ENCODE results near the gene FNBP1. TPM values are rescaled to one million over a fixed set of nuclear protein-coding genes. Genes with fewer than 3 reads are reported as not detected.

FNBP1 gene
- total RNA-seq (2021; ENCODE audit: unreplicated experiment) (53.6 TPM), Bru-seq, nascent RNA (percentile 77 among the genes with signal in this experiment), BruChase-seq, experiment 1, labeled RNA remaining after a 2-hour chase (percentile 73 among the genes with signal in this experiment), BruChase-seq, experiment 2, labeled RNA remaining after a 6-hour chase (percentile 84 among the genes with signal in this experiment)
- 21.0 TPM for polyA plus RNA-seq (2012; ENCODE audit: insufficient read length)
- long read RNA-seq, partial matches to known transcripts: 15 of 68 reads
- long read RNA-seq, other reads (novel, unspliced or antisense): 53 of 68 reads

DNA sequence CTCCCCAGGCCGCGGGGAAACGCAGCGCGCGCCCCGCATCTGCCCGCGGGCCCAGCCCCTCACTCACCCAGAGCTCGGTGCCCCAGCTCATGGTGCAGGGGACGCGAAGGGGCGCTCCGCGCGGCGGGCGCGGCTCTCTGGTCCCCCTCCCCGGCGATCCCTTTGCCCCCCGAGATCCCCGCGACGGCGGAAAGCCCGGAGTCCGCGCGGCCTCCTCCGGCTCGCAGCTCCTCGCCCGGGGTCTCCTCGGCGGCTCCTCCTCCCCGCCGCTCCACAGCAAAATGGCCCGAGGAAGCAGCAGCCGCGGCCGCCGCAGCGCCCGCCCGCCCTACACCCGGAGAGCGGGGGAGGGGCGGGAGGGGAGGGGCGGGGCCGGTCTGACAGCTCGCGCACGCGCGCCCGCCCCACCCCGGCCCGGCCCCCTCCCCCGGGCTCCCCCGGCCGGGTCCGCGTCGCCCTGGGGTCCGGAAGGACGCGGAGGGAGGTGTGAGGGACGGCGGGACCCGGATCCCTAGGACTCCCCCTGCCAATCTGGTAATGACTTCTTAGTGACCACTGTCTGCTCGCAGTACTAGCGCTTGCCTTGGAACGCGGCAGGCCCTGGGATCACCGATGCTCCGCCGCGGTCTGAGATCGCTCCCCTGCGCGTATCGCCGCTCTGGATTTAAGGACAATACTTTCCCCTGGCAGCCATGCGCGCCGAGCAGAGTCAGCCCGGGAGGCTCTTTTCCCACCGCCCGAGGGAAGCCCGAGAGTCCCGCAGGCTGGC, at the start of gene FNBP1:
TSS of gene FNBP1 (minus strand) at position 305 of the 769 bp plus-strand sequence. CDS start at position 91, 214 bp downstream.
- Histone ChIP-seq H3K9me3 (ENCODE audit: control insufficient read depth, insufficient read depth, low read depth, low read length) (no peaks in the 10 kb centered on the region), H3K4me1 (ENCODE audit: control insufficient read depth, insufficient read depth, low read length) (peaks cover 25% of the 10 kb centered on the region), H3K4me3 (ENCODE audit: low read depth in 2 of 2, low read length in 2 of 2) (peak within 1 kb of the TSS; percentile 73 to 82), H3K27ac (ENCODE audit: low read length) (peak within 1 kb of the TSS; percentile 79), H3K36me3 (ENCODE audit: control insufficient read depth, insufficient read depth, low read length) (peaks cover 3% of the 10 kb centered on the region; the same call in 1 of the 2 replicates), H3K27me3 (ENCODE audit: control insufficient read depth, insufficient read depth, low read length) (no peaks in the 10 kb centered on the region)
- DNase-seq (ENCODE audit: low read depth, low spot score) (no peak), ATAC-seq (peak; percentile 87)
- intact Hi-C loops (cut with micrococcal nuclease; ENCODE audit: unreplicated experiment): no loop called here
- ChIA-PET POLR2A (no interaction called here), CTCF (no interaction called here)
- no TSS peak for BruUV-seq (replicated peaks)
- no peak; the same call in 1 of the 2 replicates for TF ChIP-seq SIN3A (IDR thresholded peaks at IDR 0.05; ENCODE audit: borderline replicate concordance, insufficient read depth, low read depth, low read length)
- TF ChIP-seq POLR2AphosphoS5 (IDR thresholded peaks at IDR 0.05; ENCODE audit: low read depth, low read length): peak; percentile 43; the same call in 1 of the 2 replicates
- in situ Hi-C loops (cut with HindIII; ENCODE audit: low pct_unique_long_range_greater_than_20kb, low sequenced_read_pairs): no loop called here

DNA sequence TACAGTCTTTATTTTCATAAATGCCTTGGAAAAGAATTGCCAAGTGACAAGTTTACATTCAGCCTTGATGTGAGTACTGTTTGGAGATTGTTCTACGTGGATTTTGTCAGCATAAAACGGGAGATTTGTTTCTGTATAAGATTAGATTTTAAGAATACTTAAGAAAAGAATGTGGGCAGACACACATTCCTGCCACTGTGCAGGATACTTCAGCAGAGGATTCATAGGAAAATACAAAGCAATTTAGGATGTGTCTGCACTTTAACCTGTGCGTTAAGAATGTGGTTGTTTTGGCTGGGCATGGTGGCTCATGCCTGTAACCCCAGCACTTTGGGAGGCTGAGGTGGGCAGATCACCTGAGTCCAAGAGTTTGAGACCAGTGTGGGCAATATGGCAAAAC, 47.9 kb upstream of the FNBP1 start:
- Histone ChIP-seq H3K9me3 (ENCODE audit: control insufficient read depth, insufficient read depth, low read depth, low read length) (no peaks in the 10 kb centered on the region), H3K36me3 (ENCODE audit: control insufficient read depth, insufficient read depth, low read length) (peaks cover 3% of the 10 kb centered on the region; the same call in 1 of the 2 replicates), H3K27me3 (ENCODE audit: control insufficient read depth, insufficient read depth, low read length) (no peaks in the 10 kb centered on the region), H3K4me3 (ENCODE audit: low read depth in 2 of 2, low read length in 2 of 2) (no peak overlapping the region), H3K27ac (ENCODE audit: low read length) (no peak overlapping the region), H3K4me1 (ENCODE audit: control insufficient read depth, insufficient read depth, low read length) (no peaks in the 10 kb centered on the region)
- BruUV-seq (replicated peaks): no TSS peak
- ChIA-PET CTCF (no interaction called here), POLR2A (no interaction called here)
- no peak for TF ChIP-seq POLR2AphosphoS5 (IDR thresholded peaks at IDR 0.05; ENCODE audit: low read depth, low read length)
- TF ChIP-seq TCF7L2 (IDR thresholded peaks at IDR 0.05; ENCODE audit: low read depth, low read length): no peak
- TF ChIP-seq, protein P1, sequence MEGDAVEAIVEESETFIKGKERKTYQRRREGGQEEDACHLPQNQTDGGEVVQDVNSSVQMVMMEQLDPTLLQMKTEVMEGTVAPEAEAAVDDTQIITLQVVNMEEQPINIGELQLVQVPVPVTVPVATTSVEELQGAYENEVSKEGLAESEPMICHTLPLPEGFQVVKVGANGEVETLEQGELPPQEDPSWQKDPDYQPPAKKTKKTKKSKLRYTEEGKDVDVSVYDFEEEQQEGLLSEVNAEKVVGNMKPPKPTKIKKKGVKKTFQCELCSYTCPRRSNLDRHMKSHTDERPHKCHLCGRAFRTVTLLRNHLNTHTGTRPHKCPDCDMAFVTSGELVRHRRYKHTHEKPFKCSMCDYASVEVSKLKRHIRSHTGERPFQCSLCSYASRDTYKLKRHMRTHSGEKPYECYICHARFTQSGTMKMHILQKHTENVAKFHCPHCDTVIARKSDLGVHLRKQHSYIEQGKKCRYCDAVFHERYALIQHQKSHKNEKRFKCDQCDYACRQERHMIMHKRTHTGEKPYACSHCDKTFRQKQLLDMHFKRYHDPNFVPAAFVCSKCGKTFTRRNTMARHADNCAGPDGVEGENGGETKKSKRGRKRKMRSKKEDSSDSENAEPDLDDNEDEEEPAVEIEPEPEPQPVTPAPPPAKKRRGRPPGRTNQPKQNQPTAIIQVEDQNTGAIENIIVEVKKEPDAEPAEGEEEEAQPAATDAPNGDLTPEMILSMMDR (IDR thresholded peaks at IDR 0.05): no peak
- TF ChIP-seq, protein P2, sequence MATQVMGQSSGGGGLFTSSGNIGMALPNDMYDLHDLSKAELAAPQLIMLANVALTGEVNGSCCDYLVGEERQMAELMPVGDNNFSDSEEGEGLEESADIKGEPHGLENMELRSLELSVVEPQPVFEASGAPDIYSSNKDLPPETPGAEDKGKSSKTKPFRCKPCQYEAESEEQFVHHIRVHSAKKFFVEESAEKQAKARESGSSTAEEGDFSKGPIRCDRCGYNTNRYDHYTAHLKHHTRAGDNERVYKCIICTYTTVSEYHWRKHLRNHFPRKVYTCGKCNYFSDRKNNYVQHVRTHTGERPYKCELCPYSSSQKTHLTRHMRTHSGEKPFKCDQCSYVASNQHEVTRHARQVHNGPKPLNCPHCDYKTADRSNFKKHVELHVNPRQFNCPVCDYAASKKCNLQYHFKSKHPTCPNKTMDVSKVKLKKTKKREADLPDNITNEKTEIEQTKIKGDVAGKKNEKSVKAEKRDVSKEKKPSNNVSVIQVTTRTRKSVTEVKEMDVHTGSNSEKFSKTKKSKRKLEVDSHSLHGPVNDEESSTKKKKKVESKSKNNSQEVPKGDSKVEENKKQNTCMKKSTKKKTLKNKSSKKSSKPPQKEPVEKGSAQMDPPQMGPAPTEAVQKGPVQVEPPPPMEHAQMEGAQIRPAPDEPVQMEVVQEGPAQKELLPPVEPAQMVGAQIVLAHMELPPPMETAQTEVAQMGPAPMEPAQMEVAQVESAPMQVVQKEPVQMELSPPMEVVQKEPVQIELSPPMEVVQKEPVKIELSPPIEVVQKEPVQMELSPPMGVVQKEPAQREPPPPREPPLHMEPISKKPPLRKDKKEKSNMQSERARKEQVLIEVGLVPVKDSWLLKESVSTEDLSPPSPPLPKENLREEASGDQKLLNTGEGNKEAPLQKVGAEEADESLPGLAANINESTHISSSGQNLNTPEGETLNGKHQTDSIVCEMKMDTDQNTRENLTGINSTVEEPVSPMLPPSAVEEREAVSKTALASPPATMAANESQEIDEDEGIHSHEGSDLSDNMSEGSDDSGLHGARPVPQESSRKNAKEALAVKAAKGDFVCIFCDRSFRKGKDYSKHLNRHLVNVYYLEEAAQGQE (IDR thresholded peaks at IDR 0.05; ENCODE audit: insufficient read depth in 1 of 2, low read depth in 2 of 2, low read length in 1 of 2): no peak
- TF ChIP-seq SIN3A (IDR thresholded peaks at IDR 0.05; ENCODE audit: borderline replicate concordance, insufficient read depth, low read depth, low read length): no peak
- ATAC-seq (no peak), DNase-seq (ENCODE audit: low read depth, low spot score) (no peak)
- in situ Hi-C loops (cut with HindIII; ENCODE audit: low pct_unique_long_range_greater_than_20kb, low sequenced_read_pairs) (no loop called here), intact Hi-C loops (cut with micrococcal nuclease; ENCODE audit: unreplicated experiment) (no loop called here)
